Astrocyte of the spinal cord (primary cell): ENCODE results near the gene NAA25.
"Not testable (repeated sequence)": the region's sequence is repeated elsewhere in the genome, so short reads cannot be mapped to it uniquely, and the experiment has no call there.

Experiments used
- DNase-seq: peaks from one replicate; pipeline ENCODE4 v3.0.0; 2011; ENCODE audit warnings: low read depth, low spot score
- H3K4me3 ChIP-seq: 2 replicates; pipeline ENCODE4 v1.5.1; 2011; ENCODE audit warnings: low read depth, mild to moderate bottlenecking, low read length, moderate library complexity
- in situ Hi-C: cut with HindIII; loops from 2 replicates; pipeline ENCODE4 v1.10.0; 2017; ENCODE audit warnings: low sequenced_read_pairs
- TF ChIP-seq, protein P1 (sequence below): IDR thresholded peaks from 2 replicates; pipeline ENCODE4 v1.5.1; 2012; ENCODE audit warnings: low read depth, mild to moderate bottlenecking, low read length, inconsistent platforms

Gene NAA25

DNA sequence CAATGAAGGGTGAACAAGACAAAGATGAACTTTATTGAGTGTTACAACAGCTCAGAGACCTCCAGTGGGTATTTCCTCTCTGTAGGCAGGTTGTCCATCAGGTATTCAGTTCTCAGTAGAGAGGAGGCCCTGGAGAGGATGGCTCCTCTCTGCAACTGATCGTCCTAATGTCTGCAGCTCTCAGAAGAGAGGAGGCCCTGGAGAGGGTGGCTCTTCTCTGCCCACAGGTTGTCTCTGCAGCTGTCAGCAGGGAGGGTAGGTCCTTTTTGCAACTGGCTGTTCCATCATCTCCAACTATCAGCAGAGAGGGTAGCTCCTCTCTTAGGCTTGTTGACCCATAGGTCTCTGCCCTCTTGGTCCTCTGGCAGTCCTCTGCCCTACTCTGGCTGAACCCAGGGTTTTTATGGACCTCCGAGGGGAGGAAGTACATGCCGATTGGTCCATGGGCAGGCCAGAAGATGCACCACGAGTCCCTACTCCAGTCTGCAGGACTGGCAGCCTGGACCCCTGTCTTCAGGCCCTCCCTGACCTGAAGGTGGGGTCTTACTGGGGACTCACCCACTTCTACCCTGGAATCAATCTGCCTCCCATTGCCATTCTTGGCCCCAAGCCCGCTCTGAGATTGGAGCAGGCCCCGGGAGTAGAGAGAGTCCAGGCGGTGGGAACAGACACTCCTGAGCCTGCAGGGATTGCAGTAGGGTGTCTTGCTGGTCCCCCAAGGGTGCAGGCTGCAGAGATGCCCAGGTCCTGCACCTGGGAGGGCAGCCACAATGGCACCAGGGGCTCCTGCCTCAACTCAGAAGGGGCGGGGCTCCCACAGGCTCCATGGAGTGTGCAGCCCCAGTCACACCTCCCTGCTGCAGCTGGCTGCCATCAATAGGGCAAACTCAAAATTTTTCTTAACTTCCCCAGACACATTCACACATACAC, 97.9 kb downstream of the NAA25 start:
- no peak overlapping the region for H3K4me3 ChIP-seq
- TF ChIP-seq, protein P1, sequence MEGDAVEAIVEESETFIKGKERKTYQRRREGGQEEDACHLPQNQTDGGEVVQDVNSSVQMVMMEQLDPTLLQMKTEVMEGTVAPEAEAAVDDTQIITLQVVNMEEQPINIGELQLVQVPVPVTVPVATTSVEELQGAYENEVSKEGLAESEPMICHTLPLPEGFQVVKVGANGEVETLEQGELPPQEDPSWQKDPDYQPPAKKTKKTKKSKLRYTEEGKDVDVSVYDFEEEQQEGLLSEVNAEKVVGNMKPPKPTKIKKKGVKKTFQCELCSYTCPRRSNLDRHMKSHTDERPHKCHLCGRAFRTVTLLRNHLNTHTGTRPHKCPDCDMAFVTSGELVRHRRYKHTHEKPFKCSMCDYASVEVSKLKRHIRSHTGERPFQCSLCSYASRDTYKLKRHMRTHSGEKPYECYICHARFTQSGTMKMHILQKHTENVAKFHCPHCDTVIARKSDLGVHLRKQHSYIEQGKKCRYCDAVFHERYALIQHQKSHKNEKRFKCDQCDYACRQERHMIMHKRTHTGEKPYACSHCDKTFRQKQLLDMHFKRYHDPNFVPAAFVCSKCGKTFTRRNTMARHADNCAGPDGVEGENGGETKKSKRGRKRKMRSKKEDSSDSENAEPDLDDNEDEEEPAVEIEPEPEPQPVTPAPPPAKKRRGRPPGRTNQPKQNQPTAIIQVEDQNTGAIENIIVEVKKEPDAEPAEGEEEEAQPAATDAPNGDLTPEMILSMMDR: no peak
- in situ Hi-C loops: no loop called here
- DNase-seq: no peak

DNA sequence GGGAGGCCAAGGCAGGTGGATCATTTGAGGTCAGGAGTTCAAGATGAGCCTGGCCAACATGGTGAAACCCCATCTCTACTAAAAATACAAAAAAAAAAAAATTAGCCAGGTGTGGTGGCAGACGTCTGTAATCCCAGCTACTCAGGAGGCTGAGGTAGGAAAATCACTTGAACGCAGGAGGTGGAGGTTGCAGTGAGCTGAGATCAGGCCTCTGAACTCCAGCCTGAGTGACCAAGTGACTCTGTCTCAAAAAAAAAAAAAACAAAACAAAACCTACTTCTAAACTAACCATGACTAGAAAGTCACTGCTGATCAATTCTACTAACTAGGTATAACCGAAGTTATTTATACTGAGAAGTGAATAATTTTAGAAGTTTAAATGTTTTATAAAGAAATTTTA, 99.0 kb downstream of the NAA25 start:
- H3K4me3 ChIP-seq, in situ Hi-C loops, DNase-seq: not testable (repeated sequence)

DNA sequence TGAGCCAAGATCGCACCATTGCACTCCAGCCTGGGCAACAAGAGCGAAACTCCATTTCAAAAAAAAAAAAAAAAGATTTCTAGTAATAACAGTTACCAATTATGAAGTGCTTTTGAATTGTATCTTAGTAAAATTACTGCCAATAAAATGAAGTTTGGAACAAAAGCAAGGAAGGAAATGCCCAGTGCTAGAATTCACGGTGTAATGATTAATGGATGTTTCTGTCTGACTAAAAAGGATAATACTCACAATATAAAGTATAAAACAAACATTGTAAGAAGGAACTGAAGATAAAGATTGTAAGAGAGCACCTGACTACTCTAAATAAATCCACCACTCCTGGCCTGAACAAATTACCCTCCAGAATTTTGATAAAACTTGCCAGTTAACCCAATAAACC, 99.7 kb downstream of the NAA25 start:
- no peak overlapping the region for H3K4me3 ChIP-seq
- in situ Hi-C loops: no loop called here
- TF ChIP-seq, protein P1: no peak
- DNase-seq: no peak

DNA sequence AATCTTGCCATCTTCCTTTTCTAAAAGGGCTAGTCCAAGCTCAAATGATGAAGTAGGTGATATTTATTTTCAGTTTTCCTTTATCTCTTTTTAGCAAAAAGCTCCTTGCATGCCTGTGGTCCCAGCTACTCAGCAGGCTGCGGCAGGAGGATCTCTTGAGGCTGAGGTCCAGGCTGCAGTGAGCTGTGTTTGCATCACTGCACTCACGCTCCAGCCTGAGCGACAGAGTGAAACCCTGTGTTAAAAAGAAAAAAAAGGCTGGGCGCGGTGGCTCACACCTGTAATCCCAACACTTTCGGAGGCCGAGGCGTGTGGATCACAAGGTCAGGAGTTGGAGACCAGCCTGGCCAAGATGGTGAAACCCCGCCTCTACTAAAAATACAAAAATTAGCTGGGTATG, 100.6 kb downstream of the NAA25 start:
- no peak overlapping the region for H3K4me3 ChIP-seq
- no peak for DNase-seq
- TF ChIP-seq, protein P1: no peak
- in situ Hi-C loops: no loop called here

DNA sequence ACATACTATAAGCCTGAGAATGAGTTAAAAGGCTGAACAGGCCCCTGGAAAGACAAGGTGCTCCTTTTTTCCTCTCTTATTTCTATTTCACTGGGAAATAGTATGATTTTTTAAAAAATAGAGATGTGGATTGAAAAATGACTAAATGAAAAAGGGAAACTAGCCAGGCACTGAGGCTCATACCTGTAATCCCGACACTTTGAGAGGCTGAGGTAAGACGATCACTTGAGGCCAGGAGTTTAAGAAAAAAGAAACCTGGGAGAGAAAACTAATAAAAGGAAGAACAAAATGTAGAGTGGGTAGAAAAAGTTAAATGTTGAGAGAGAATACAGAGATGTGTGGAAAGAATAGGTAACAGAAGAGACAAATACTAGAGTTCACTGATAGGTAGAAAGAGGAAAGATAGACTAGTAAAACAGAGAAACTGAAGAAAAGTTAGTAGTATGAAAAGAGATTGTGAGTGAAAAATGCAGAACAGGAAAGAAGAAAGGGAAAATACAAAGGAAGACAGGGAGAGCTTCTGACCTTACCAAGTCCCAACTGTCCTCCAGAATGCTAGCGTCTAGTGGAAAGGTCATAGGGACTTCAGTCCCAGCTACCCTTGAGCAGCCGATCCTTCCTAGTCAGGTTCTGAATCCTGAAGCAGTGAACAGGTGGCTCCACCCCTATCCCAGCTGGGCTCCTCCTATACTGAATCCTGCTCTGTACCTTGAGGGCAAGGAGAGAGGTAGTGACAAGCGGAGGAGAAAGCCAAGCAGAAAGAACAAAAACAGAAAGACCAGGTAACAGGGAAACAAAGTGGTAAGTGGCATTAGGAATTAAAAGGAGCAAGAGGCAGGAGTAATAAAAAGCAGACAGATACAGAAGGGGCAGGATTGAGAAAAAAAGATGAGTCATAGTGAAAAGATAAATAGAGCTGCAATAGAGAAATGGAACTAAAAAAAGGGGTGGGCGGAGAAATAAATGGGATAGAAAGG, 102.9 kb downstream of the NAA25 start:
- TF ChIP-seq, protein P1: no peak
- in situ Hi-C loops: no loop called here
- H3K4me3 ChIP-seq: no peak overlapping the region
- DNase-seq: no peak

DNA sequence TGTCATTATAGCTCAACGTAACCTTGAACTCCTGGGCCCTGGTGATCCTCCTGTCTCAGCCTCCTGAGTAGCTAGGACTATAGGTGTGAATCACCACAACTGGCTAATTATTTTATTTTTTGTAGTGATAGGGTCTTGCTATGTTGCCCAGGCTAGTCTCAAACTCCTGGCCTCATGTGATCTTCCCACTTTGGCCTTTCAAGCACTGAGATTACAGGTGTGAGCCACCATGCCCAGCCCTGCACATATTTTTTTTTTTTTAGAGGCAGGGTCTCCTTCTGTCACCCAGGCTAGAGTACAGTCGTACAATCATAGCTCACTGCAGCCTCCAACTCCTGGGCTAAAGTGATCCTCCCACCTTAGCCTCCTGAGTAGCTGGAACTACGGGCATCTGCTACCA, 104.5 kb downstream of the NAA25 start:
- TF ChIP-seq, protein P1: no peak
- DNase-seq: no peak
- in situ Hi-C loops: no loop called here
- no peak overlapping the region for H3K4me3 ChIP-seq
